GF-D8 (cell line): ENCODE results near the gene ZPR1.
A peak's percentile ranks its signal among the peaks of the same experiment; 100 is the strongest.
"Not testable (repeated sequence)": the region's sequence is repeated elsewhere in the genome, so short reads cannot be mapped to it uniquely, and the experiment has no call there.

Source experiments
- DNase-seq: peaks from one replicate; lab custom pipeline; 2025; lab: John Stamatoyannopoulos, UW

ZPR1 gene

DNA sequence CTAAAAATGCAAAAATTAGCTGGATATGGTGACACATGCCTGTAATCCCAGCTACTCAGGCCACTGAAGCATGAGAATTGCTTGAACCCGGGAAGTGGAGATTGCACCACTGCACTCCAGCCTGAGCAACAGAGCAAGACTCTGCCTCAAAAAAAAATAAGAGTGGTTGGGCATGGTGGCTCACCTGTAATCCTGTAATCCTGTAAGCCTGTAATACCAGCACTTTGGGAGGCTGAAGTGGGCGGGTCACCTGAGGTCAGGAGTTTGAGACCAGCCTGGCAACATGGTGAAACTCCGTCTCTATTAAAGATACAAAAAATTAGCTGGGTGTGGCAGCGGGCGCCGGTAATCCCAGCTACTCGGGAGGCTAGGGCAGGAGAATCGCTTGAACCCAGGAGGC lies 31.8 kb downstream of the ZPR1 start:
- not testable (repeated sequence) for DNase-seq

DNA sequence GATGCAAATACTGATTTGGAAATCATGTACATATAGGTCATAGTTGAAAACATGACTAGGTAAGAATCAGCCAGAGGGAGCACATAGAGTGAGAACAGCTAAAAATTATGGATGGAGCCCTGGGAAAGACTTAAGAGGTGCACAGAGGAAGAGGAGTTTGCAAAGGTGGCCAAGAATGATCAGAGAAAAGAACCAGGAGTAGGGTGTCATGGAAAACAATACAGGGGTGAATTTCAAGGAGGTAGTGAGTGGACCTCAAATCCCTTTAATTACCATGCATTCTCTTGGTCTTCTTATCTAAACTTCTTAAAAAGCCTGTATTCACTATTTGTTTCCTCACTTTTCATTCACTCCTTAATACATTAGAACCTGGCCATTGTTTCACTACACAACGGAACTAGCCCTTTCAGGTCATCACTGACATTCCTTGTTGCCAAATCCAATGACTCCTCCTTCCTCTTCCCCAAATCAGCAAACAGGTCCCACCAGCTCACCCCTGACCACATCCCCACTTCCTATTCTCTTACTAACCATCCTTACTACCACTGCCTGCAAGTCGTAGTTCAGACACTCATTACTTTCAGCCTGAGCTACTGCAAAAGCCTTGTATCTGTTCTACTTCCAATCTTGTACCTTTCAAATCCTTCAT lies 37.6 kb downstream of the ZPR1 start:
- no peak for DNase-seq

DNA sequence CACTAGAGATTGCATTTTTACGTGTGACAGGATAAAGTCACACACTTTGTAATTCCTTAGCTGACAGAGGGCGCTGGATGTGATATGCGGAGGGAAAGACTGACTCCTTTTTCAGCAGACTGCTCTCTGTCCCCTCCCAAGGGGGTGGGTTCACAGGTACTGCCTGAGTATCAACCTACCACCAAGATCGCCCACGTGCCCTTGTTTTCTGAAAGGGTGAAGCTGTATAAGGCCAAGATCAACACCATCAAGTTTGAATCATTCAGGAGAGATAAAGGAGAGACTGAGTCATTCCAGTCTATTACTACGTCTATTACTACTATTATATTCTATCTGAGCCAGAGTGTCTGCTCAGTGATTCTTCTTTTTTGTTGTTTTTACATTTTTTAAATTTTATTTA lies 45.7 kb downstream of the ZPR1 start:
- no peak for DNase-seq

DNA sequence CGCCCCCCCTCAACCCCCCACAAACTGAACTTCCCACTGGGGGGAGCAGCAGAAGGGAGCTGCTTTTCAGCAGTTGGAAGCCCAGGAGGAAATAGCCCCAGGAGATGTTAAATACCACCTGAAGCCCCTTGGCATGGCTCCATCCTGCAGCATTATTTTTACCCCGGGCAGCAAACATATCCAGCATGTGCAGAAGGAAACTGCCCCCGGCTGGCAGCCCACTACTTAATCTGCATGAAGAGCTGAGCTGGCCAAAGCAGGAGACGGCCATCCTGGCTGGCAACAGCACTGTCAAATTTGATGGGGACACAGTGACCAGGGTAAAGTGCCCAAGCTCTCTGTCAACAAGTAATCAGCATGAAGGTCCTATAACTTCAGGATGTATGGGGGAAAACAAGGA lies 47.1 kb downstream of the ZPR1 start:
- no peak for DNase-seq

DNA sequence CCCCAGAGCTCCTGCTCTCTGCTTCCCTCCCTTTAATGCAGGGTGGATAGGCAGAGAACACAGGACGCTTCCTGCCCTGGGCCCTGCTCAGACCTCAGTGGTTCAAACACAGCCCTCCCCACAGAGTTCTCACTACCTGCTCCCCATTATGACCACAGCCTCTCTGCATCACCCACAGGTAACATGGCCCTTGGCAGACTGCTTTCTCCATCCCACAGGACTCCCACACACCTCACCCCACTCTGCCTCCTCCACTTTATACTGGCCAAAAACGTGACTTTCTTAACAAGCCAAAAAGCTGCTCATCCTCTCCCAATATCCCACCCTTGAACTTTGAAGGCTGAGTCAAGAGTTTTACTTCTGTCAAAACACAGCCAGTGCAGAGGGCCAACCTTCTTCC lies 48.8 kb downstream of the ZPR1 start:
- no peak for DNase-seq

DNA sequence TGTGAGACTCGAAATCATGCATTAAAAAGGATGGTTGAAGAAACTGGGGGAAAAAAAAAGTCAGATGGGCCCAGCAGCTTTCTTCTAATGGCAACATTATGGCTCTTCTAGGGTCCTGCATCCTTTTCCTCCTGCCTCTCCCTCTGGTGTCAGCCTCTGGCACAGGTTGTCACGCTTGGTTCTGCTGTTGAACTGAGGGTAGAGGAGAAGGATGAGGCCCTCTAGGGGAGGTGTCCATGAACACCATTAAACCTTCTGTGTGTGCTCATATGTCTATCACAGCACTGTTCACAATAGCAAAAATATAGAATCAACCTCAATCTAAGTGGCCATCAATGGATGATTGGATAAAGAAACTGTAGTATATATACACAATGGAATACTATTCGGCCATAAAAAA lies 51.1 kb downstream of the ZPR1 start:
- no peak for DNase-seq

DNA sequence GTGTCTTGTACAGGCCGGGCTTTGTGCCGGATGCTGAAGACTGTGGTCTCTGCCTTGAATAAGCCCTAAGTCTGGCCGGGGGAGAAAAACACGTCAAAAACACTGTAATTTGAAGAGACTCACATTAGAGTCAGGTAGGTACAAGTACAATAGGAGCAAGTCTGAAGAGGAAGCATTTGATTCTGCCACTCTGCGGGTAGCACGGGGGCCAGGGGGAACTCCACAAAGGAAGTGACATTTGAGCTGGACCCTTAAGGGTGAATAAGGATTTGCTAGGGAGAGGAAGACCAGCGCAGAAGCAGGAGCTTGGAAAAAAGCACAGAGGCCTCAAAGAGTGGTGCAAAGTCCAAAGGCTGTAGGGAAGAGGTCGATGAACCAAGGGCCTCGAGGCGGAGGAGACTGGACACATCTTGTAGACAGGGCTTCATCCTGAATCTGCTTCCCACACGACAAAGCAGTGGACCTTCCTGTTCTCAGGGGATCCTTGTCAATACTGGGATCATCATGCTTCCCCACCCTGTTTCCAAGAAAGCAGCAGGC lies 53.8 kb downstream of the ZPR1 start:
- DNase-seq: peak; percentile 26

DNA sequence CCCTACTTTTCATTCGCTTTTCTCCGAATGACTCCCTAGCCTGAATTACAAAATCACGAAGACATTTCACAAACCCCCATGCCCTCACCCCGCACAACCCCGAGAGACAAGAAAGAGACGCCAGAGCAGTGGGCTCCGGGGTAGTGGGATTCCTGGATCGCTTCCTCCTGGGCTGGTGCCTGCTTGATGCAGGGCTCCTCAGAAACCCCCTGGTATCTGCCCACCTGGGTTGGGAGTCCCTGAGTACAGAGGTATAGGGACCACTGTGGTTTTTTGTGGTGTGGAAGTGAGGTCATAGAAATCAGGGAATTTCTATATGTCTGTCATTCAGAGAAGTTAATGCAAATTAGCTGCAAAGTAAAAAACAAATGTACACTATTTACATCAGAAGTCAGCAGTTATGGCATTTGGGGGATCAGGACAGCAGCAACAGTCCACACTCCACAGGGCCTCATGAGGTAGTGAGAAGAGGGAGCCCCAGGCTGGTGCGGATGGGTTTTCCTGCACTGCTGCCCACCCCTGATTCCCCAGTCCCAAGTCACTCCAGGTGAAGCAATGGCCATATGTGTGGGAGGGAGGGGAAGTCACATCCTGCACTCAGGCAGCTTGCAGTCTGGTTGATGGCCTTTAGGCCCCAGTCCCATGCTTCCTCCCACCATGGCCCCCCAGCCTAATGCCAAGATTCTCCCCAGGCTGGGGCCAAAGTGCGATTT lies 54.6 kb downstream of the ZPR1 start:
- DNase-seq: no peak

DNA sequence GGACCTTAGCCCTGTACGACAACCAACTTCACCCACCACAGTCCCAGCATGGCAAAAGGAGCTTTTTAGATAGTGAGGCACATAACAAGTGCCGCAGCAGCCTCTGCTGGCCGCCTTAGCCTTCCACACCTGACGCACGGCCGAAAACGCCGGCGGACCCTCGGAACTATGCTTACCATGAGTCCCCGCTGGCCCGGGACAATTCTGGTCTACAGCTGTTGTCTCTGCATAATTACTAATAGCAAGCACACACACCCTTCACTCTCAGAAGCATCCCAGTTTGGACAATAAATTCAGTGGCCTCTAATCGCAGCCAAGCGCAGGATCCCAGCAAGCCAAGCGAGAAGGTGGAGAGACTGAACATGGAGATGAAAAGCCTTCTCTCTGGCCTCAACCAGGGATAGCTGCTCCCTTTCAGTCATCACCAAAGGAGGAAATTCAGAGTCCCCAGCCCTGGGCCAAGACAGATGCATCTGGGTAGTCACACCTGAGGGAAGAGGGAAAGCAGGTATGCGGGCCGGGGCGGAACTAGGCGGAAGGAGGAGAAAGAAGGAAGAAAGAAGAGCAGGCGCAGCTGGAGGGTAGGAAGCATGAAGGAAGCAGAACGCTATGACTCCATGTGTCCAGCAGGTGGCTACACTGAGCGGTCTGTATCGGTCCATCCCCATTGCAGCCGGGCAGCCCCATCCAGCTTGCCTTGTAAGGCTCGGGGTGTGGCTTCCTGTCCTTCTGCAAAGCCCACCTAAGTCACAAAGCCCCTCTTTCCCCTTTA lies 55.4 kb downstream of the ZPR1 start:
- peak; percentile 59 for DNase-seq

DNA sequence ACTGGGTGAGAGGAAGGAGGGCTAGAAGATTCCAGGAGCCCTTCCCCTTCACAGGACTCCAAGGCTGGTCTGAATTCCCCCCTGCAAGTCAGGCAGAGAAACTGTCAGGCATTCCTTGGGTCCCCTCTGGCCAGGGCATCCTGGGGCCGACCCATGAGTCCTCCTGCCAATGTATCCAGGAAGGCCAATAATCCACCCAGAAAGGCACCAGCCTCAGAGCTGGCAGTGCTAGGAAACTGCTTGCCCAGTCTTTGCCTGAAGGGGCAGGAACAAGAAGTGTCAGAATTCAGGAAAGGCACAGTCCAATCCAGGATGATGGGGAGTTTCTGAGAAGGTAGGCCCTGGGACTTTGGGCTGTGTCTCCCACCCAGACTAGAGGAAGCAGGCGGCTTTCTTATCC lies 56.0 kb downstream of the ZPR1 start:
- DNase-seq: no peak

DNA sequence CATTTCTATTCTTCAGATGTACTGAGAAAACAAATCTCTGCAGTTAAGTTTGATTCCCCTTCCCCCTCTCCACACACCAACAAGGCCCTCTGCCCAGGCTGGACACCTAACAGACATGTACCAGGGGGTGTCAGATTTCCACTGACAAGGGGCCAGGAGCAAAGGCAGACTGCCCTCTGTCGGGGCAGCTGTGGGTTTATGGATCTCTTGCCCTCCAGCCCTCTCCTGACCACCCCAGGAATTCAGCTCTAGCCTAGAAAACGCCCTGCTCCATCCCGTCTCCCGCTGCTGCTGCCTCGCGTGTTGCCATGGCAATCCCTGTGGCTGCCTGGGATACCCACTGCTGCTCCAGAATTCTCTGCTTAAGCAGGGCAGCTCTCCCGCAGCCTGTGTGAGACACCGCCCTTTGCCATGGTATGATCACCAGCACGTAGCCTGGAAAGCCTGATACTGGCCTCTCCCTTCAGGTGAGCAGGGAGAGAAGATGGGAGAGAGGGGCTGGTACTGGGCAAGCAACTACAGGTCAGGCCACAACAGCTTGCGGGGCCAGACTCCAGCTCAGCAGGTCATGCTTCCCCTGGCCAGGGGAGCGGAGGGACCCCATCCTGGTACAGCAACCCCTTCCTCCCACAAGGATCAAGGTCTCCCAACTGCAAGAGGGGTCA lies 56.6 kb downstream of the ZPR1 start:
- DNase-seq: no peak

DNA sequence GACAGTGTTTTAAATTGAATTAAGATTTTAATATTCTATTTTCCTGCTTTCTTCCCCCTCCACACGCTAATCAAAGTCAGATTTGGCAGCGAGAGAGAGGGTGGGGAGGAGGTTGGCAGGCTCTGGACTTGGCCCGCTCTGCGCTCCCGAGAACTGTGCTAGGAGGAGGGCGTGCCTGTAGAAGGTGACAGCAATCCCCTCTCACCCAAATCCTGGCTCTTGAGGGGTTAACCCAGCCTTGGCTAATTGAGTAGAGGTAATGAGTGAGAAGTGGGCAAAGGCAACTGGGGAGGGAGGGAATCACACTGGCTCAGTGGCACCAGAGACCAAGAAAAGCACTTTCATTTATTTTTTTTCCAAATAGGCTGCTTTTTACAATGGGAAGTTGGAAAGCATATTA lies 57.2 kb downstream of the ZPR1 start:
- no peak for DNase-seq

DNA sequence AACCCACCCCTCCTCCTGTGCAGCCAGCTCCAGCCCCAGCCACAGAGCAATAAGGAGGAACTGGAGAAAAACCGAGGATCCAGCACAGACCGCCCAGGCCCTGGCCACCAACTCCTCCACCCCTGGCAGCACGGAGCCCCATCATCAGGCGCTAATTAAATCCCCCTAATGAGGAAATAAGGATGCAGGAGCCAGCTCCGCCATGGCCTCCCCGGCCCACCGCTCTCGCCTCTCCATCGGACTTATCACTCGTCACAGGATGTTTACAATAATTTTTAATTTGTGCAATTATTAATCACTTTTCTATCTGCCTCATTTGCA lies 57.6 kb downstream of the ZPR1 start:
- DNase-seq: no peak

DNA sequence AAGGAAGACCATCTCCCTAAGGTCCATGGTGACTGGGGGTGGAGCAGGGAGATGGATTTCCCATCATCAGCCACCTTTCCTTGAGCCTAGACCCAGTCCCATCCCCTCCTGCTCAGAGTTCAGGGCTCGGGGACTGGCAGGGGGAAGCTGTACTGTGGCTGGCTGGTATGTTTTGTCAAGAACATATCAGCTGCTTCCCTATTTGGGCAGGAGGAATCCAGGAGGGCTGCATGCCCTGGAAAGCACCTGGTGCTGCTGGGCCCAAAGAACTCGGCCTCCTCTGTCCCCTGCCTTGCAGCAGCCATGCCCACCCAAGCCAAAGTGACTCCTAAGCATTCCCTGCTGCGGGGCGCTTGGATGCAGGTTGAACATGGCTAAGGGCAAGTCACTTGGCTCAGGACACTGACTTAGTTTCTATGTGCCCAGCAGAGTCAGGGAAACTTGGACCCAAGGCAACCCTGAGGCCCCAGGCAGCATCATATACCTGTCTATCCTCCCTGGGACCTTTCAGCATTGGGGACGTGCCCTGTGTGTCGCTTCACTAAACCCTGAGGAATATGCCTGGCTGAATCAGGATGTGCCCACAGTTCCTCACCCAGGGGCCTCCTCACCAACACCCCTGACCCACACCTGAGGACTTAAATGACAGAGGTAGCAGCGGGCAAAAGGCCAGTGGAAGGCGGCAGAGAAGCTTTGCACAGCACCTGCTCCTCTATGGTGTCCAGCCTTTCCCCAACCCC lies 58.2 kb downstream of the ZPR1 start:
- no peak for DNase-seq

DNA sequence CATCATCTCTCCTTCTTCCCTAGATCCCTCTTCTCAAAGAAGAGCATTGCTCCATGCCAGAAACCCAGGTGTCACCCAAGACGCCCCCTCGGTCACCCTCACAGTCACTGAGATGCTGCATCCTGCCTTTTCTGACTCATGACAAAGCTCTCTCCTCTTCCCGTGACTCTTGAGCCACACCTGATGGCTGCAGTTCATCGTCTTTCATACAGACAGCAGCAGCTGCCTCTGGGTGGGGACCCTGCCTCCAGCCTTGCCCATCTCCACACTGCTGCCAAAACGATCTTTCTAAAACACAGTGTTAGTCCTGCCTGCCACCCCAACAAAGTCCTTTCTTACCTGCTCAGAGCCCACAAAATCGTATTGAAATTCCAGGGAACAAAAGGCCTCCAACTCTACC lies 59.8 kb downstream of the ZPR1 start:
- DNase-seq: no peak

DNA sequence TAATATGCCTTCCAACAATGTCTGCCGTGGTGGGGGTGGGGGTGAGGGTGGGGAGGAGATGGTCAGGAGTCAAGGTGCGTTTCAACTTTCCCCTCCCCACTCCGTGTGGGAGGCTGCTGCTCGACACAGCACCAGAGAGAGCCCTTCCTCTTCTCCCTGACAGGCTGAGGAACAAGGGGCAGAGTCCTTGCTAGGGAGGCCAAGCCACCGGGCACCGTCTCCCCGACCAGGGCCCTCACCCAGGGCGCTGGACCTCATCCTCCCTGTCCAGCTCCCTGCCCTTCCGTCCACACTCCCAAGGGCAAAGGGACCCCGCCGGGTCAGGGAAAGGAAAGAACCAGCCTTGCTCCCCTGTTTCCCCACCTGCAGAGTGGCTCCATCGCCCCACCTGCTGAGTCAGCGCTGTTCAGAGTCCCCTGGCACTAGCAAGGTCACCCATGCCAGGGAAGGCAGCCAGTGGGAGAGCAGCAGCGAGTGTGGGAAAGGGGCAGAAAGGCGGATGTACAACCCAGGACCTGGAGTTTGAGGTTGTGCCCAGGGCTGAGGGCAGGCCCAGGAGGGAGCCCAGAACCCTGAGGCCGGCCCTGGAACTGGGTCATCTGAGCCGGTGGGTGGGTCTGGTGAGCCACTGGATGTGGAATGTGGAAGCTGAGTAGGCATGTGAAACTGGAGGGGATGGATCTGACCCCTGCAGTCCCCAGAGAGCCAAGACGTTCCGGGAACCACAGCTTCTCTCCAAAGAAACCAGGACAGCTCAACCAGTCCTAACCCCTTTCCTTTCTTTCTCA lies 62.2 kb downstream of the ZPR1 start:
- no peak for DNase-seq

DNA sequence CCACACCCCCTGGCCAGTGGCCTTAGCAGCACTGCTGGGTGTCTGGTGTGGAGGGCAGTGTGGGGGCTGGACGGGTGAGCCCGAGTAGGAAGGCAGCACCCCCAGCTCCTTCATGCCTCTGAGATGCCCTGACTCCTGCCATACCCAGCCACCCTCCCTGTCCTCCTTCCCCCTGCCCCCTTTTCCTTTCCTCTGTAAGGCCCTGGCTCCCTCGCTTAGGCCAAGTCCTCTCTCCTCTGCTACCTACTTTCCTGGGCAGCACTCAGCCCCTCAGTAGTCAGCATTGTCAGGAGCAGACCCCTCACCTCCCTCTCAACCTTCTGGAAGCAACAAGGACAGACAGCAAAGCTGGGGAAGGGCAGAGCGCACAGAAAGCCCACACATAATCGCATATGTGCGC lies 63.0 kb downstream of the ZPR1 start:
- DNase-seq: no peak
